Measurements from ENCODE around the gene AP2A2.
"Not testable (repeated sequence)": the region's sequence is repeated elsewhere in the genome, so short reads cannot be mapped to it uniquely, and the experiment has no call there.

AP2A2 gene

GRCh38 chr11:971092-971690 is 45.5 kb downstream of the AP2A2 start:
- Histone ChIP-seq H3K9me3 (ENCODE audit: severe bottlenecking) (no peaks in the 10 kb centered on the region), H3K36me3 (peaks cover 43% of the 10 kb centered on the region), H3K4me3 (ENCODE audit: low read depth, low read length) (no peak overlapping the region), H3K27me3 (ENCODE audit: insufficient read depth, low read depth, severe bottlenecking) (no peaks in the 10 kb centered on the region), H3K27ac (no peak overlapping the region)
- DNase-seq = no peak
- TF ChIP-seq, protein P1, sequence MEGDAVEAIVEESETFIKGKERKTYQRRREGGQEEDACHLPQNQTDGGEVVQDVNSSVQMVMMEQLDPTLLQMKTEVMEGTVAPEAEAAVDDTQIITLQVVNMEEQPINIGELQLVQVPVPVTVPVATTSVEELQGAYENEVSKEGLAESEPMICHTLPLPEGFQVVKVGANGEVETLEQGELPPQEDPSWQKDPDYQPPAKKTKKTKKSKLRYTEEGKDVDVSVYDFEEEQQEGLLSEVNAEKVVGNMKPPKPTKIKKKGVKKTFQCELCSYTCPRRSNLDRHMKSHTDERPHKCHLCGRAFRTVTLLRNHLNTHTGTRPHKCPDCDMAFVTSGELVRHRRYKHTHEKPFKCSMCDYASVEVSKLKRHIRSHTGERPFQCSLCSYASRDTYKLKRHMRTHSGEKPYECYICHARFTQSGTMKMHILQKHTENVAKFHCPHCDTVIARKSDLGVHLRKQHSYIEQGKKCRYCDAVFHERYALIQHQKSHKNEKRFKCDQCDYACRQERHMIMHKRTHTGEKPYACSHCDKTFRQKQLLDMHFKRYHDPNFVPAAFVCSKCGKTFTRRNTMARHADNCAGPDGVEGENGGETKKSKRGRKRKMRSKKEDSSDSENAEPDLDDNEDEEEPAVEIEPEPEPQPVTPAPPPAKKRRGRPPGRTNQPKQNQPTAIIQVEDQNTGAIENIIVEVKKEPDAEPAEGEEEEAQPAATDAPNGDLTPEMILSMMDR (IDR thresholded peaks at IDR 0.05; ENCODE audit: low read depth, low read length) = no peak

GRCh38 chr11:971731-972365 is 46.2 kb downstream of the AP2A2 start:
- H3K36me3 ChIP-seq = peaks cover 40% of the 10 kb centered on the region
- TF ChIP-seq, protein P1 (IDR thresholded peaks at IDR 0.05; ENCODE audit: low read depth, low read length) = no peak
- no peak overlapping the region for H3K27ac ChIP-seq

GRCh38 chr11:972523-973211 is 47.0 kb downstream of the AP2A2 start:
- TF ChIP-seq, protein P1 (IDR thresholded peaks at IDR 0.05; ENCODE audit: low read depth, low read length) = no peak
- no peaks in the 10 kb centered on the region for H3K27me3 ChIP-seq (ENCODE audit: insufficient read depth, low read depth, severe bottlenecking)
- no peak overlapping the region for H3K4me3 ChIP-seq (ENCODE audit: low read depth, low read length)
- peaks cover 48% of the 10 kb centered on the region for H3K36me3 ChIP-seq
- H3K9me3 ChIP-seq (ENCODE audit: severe bottlenecking) = no peaks in the 10 kb centered on the region
- no peak for DNase-seq
- H3K27ac ChIP-seq = no peak overlapping the region

More at GRCh38 chr11:971731-972365, 46.2 kb downstream of the AP2A2 start:
- Histone ChIP-seq H3K9me3 (ENCODE audit: severe bottlenecking) (no peaks in the 10 kb centered on the region), H3K4me3 (ENCODE audit: low read depth, low read length) (no peak overlapping the region), H3K27me3 (ENCODE audit: insufficient read depth, low read depth, severe bottlenecking) (no peaks in the 10 kb centered on the region)
- no peak for DNase-seq

DNA sequence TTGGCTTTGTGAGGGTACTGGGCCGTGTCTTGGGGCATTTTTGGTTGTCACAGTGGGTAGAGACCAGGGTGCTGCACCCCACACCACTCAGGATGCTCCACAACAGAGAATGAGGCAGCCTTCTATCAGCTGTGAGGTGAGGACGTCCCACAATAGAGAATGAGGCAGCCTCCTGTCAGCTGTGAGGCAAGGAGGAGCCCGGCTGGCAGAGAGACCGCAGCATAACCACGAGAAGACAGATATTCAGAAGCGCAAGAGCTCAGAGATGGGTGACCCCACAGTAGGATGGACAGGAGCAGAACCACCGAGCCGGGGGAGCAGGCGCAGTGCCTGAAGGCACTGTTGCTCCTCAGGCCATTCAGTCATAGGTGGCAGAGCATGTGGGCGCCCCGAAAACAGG is 47.6 kb downstream of the AP2A2 start:
- Histone ChIP-seq H3K27me3 (ENCODE audit: insufficient read depth, low read depth, severe bottlenecking) (no peaks in the 10 kb centered on the region), H3K9me3 (ENCODE audit: severe bottlenecking) (no peaks in the 10 kb centered on the region), H3K4me3 (ENCODE audit: low read depth, low read length) (no peak overlapping the region), H3K27ac (no peak overlapping the region), H3K36me3 (peaks cover 50% of the 10 kb centered on the region)
- DNase-seq = no peak
- TF ChIP-seq, protein P1 (IDR thresholded peaks at IDR 0.05; ENCODE audit: low read depth, low read length) = no peak

- H3K9me3 ChIP-seq (ENCODE audit: severe bottlenecking); H3K4me3 ChIP-seq (ENCODE audit: low read depth, low read length); H3K27me3 ChIP-seq (ENCODE audit: insufficient read depth, low read depth, severe bottlenecking); DNase-seq; H3K27ac ChIP-seq: not testable (repeated sequence)
- H3K36me3 ChIP-seq = peaks cover 57% of the 10 kb centered on the region
These were observed 49.7 kb downstream of the AP2A2 start for GRCh38 chr11:975376-975775.

- H3K36me3 ChIP-seq = peaks cover 56% of the 10 kb centered on the region
- DNase-seq = peak; percentile 39
These were observed 50.2 kb downstream of the AP2A2 start for GRCh38 chr11:975827-976226.

More at GRCh38 chr11:975827-976226, 50.2 kb downstream of the AP2A2 start:
- Histone ChIP-seq H3K4me3 (ENCODE audit: low read depth, low read length) (no peak overlapping the region), H3K9me3 (ENCODE audit: severe bottlenecking) (no peaks in the 10 kb centered on the region), H3K27ac (no peak overlapping the region), H3K27me3 (ENCODE audit: insufficient read depth, low read depth, severe bottlenecking) (no peaks in the 10 kb centered on the region)
- TF ChIP-seq, protein P1 (IDR thresholded peaks at IDR 0.05; ENCODE audit: low read depth, low read length) = peak; percentile 58

Data from WERI-Rb-1 (cell line).